ENCODE data around the gene EGFL7.

Gene EGFL7

GRCh38 chr9:136720898-136721338 lies 58.2 kb downstream of the EGFL7 start:
- no peak overlapping the region for H3K4me3 ChIP-seq (ENCODE audit: low read depth, low read length)
- no peak for DNase-seq (ENCODE audit: low read depth)
- no peak for TF ChIP-seq CTCF (IDR thresholded peaks at IDR 0.05; ENCODE audit: low read depth, low read length, missing control alignments)
- in situ Hi-C loops (cut with HindIII; ENCODE audit: low sequenced_read_pairs), result no loop called here

GRCh38 chr9:136721339-136722092 lies 58.8 kb downstream of the EGFL7 start:
- H3K4me3 ChIP-seq (ENCODE audit: low read depth, low read length), result no peak overlapping the region
- no peak for TF ChIP-seq CTCF (IDR thresholded peaks at IDR 0.05; ENCODE audit: low read depth, low read length, missing control alignments)
- DNase-seq (ENCODE audit: low read depth), result peak; percentile 12
- in situ Hi-C loops (cut with HindIII; ENCODE audit: low sequenced_read_pairs), result no loop called here

Data from astrocyte of the cerebellum (primary cell).